Panc1 (cell line): ENCODE data around the gene KRT222. TPM values are rescaled to one million over a fixed set of nuclear protein-coding genes. Genes with fewer than 3 reads are reported as not detected.

Experiments used
- ATAC-seq: fragments of 200-7000 bp; cut with Tn5 transposase; 2 replicates; pipeline ENCODE4 v1.9.1; 2020; ENCODE audit warnings: mild to moderate bottlenecking, moderate library complexity
- BruUV-seq: library from RNA; stranded (reverse); fragments of 400-500 nt; replicated peaks from 2 replicates; lab custom pipeline; 2021; lab: Mats Ljungman, UMichigan
- CTCF ChIA-PET: fragments of 300-600 bp; sonication (Branson Sonifier 250); formaldehyde crosslinking; loops from one replicate; lab custom pipeline; 2022; ENCODE audit warnings: antibody characterized with exemption; lab: Charles Lee
- POLR2A ChIA-PET: fragments of 300-600 bp; sonication (Branson Sonifier 250); formaldehyde crosslinking; loops from one replicate; lab custom pipeline; 2022; ENCODE audit warnings: antibody characterized with exemption; lab: Charles Lee
- DNase-seq: peaks from one replicate; pipeline ENCODE4 v3.0.0-alpha.2; 2010; ENCODE audit warnings: low read depth, low spot score
- H3K27ac ChIP-seq: 2 replicates; pipeline ENCODE4 v1.5.1; 2011; ENCODE audit warnings: mild to moderate bottlenecking, low read length, inconsistent platforms
- H3K27me3 ChIP-seq: fragments of 200-500 bp; sonication (Bioruptor generic); 2 replicates; pipeline ENCODE4 v1.6.0; 2014; ENCODE audit warnings: low read length, inconsistent platforms; ENCODE audit not compliant: control insufficient read depth, insufficient read depth
- H3K36me3 ChIP-seq: fragments of 200-500 bp; sonication (Bioruptor generic); 2 replicates; pipeline ENCODE4 v1.5.1; 2014; ENCODE audit warnings: inconsistent platforms, mild to moderate bottlenecking, low read length, moderate library complexity; ENCODE audit not compliant: control insufficient read depth, insufficient read depth
- H3K4me1 ChIP-seq: 2 replicates; pipeline ENCODE4 v1.5.1; 2011; ENCODE audit warnings: inconsistent platforms, mild to moderate bottlenecking, low read length, moderate library complexity; ENCODE audit not compliant: control insufficient read depth, insufficient read depth
- H3K4me3 ChIP-seq, 2 experiments: 2 replicates each; pipeline ENCODE4 v1.5.1; 2011 to 2012; ENCODE audit warnings: low read depth in 2 of 2, low read length in 2 of 2, mild to moderate bottlenecking in 2 of 2, inconsistent platforms in 1 of 2, moderate library complexity in 1 of 2
- H3K9me3 ChIP-seq: fragments of 200-500 bp; sonication (Bioruptor generic); 2 replicates; pipeline ENCODE4 v1.5.1; 2014; ENCODE audit warnings: low read depth, mild to moderate bottlenecking, inconsistent platforms, low read length, moderate library complexity; ENCODE audit not compliant: control insufficient read depth, insufficient read depth
- CTCF ChIP-seq: fragments of 450-650 bp; IDR thresholded peaks from 2 replicates; pipeline ENCODE4 v1.5.1; 2017; ENCODE audit warnings: mild to moderate bottlenecking
- POLR2AphosphoS5 ChIP-seq: IDR thresholded peaks from 2 replicates; pipeline ENCODE4 v1.6.1; 2012; ENCODE audit warnings: mild to moderate bottlenecking, low read depth, low read length, moderate library complexity
- REST ChIP-seq, 2 experiments: IDR thresholded peaks; 2 replicates each; pipeline ENCODE4 v1.6.1; 2011 to 2012; ENCODE audit warnings: low read depth in 2 of 2, control low read depth in 1 of 2, low read length in 1 of 2, mild to moderate bottlenecking in 1 of 2, moderate library complexity in 1 of 2; ENCODE audit not compliant: insufficient read depth in 1 of 2
- SIN3A ChIP-seq: IDR thresholded peaks from 2 replicates; pipeline ENCODE4 v1.6.1; 2012; ENCODE audit warnings: low read depth, mild to moderate bottlenecking, low read length, moderate library complexity, borderline replicate concordance; ENCODE audit not compliant: insufficient read depth
- TCF7L2 ChIP-seq: IDR thresholded peaks from 2 replicates; pipeline ENCODE4 v1.6.1; 2011; ENCODE audit warnings: mild to moderate bottlenecking, low read depth, low read length, inconsistent platforms
- in situ Hi-C: cut with HindIII; loops from 2 replicates; pipeline ENCODE4 v1.10.0; 2016; ENCODE audit warnings: low sequenced_read_pairs, low pct_unique_long_range_greater_than_20kb
- intact Hi-C: fragments of 100-400 bp; cut with micrococcal nuclease; formaldehyde crosslinking; loops from one replicate; pipeline ENCODE4 v1.10.0; 2022; ENCODE audit not compliant: unreplicated experiment
- total RNA-seq: library from RNA; stranded (reverse); gene quantifications from one replicate; pipeline ENCODE4 v1.2.1, GENCODE V29; 2021; ENCODE audit not compliant: unreplicated experiment

The KRT222 gene
- total RNA-seq, 1 experiment from 2014 or later, result not detected

GRCh38 chr17:40622509-40622928, 42.5 kb downstream of the KRT222 start:
- intact Hi-C loops (no loop called here), in situ Hi-C loops (no loop called here)
- no TSS peak for BruUV-seq
- DNase-seq (no peak), ATAC-seq (no peak)
- H3K4me3 ChIP-seq, result no peak overlapping the region
- ChIA-PET POLR2A (no interaction called here), CTCF (no interaction called here)
- no peaks in the 10 kb centered on the region for H3K9me3 ChIP-seq
- H3K27ac ChIP-seq, result no peak overlapping the region
- peaks cover 13% of the 10 kb centered on the region for H3K27me3 ChIP-seq
- no peaks in the 10 kb centered on the region for H3K4me1 ChIP-seq
- TF ChIP-seq POLR2AphosphoS5 (no peak), CTCF (no peak), TCF7L2 (no peak), SIN3A (no peak), REST (IDR thresholded peaks at IDR 0.05; ENCODE audit: insufficient read depth in 1 of 2, low read depth in 2 of 2, low read length in 1 of 2) (no peak)
- H3K36me3 ChIP-seq, result no peaks in the 10 kb centered on the region

- no peak overlapping the region for H3K27ac ChIP-seq
- intact Hi-C loops (no loop called here), in situ Hi-C loops (no loop called here)
- H3K9me3 ChIP-seq, result no peaks in the 10 kb centered on the region
- H3K36me3 ChIP-seq, result no peaks in the 10 kb centered on the region
- TF ChIP-seq REST (IDR thresholded peaks at IDR 0.05; ENCODE audit: insufficient read depth in 1 of 2, low read depth in 2 of 2, low read length in 1 of 2), result no peak
- no peak for TF ChIP-seq TCF7L2
- TF ChIP-seq CTCF, result no peak
- no peak for TF ChIP-seq POLR2AphosphoS5
- no peak for TF ChIP-seq SIN3A
- ChIA-PET CTCF (no interaction called here), POLR2A (no interaction called here)
- DNase-seq (no peak), ATAC-seq (no peak)
- H3K27me3 ChIP-seq, result peaks cover 13% of the 10 kb centered on the region
- no peak overlapping the region for H3K4me3 ChIP-seq
- no TSS peak for BruUV-seq
- H3K4me1 ChIP-seq, result no peaks in the 10 kb centered on the region
Observed at GRCh38 chr17:40621578-40621977, 43.4 kb downstream of the KRT222 start.
